ENCODE data around the gene OR51G2. TPM values are rescaled to one million over a fixed set of nuclear protein-coding genes. Genes with fewer than 3 reads are reported as not detected.

OR51G2 gene
- total RNA-seq, 1 experiment from 2014 or later, result not detected

GRCh38 chr11:4922304-4922703 is 3.2 kb upstream of the OR51G2 start:
- no peak for ATAC-seq

More at GRCh38 chr11:4922304-4922703, 3.2 kb upstream of the OR51G2 start:
- intact Hi-C loops (cut with micrococcal nuclease), result no loop called here
- H3K9me2 ChIP-seq (ENCODE audit: insufficient read depth), result no peaks in the 10 kb centered on the region
- H3K36me3 ChIP-seq (ENCODE audit: control insufficient read depth in 1 of 2, insufficient read depth in 2 of 2, low read length in 2 of 2), result no peaks in the 10 kb centered on the region
- H3K27ac ChIP-seq (ENCODE audit: low read depth, low read length), result no peak overlapping the region
- H3K4me3 ChIP-seq (replicated peaks in 1 of 2; ENCODE audit: low read depth in 1 of 2, low read length in 2 of 2), result no peak overlapping the region
- no peak overlapping the region for H3K9ac ChIP-seq (ENCODE audit: low read length)
- peaks cover 23% of the 10 kb centered on the region for H3K27me3 ChIP-seq (ENCODE audit: insufficient read depth, low read length)
- no peaks in the 10 kb centered on the region for H4K20me1 ChIP-seq (ENCODE audit: insufficient read depth)
- no peak for DNase-seq (ENCODE audit: low read depth, low spot score)
- RAD21 ChIA-PET (ENCODE audit: low non-redundant PET in 1 of 2, low total read pairs in 2 of 2, uncharacterized antibody in 2 of 2, unreplicated experiment in 2 of 2), result no interaction called here
- no peak overlapping the region for H2AFZ ChIP-seq (ENCODE audit: low read depth, low read length, poor library complexity, severe bottlenecking)
- POLR2A ChIA-PET, result no interaction called here
- no peaks in the 10 kb centered on the region for H3K79me2 ChIP-seq (ENCODE audit: insufficient read depth, low read length)
- H3K4me1 ChIP-seq (ENCODE audit: control insufficient read depth in 1 of 2, insufficient read depth in 2 of 2, low read length in 2 of 2), result no peaks in the 10 kb centered on the region
- BruUV-seq (replicated peaks), result no TSS peak
- CTCF ChIA-PET, result no interaction called here
- H3K4me2 ChIP-seq (ENCODE audit: low read length), result no peak overlapping the region
- H3K9me3 ChIP-seq (ENCODE audit: control insufficient read depth in 1 of 2, insufficient read depth in 1 of 2, low read depth in 1 of 2, low read length in 2 of 2), result no peaks in the 10 kb centered on the region
- no peak for TF ChIP-seq TCF7L2 (IDR thresholded peaks at IDR 0.05; ENCODE audit: borderline replicate concordance, extremely low read depth, insufficient read depth, insufficient read length)
- no peak for TF ChIP-seq ZFX (IDR thresholded peaks at IDR 0.05)
- TF ChIP-seq FOSL1 (IDR thresholded peaks at IDR 0.05; ENCODE audit: low read depth), result no peak
- TF ChIP-seq SRF (IDR thresholded peaks at IDR 0.05; ENCODE audit: low read depth), result no peak
- TF ChIP-seq, protein P1, sequence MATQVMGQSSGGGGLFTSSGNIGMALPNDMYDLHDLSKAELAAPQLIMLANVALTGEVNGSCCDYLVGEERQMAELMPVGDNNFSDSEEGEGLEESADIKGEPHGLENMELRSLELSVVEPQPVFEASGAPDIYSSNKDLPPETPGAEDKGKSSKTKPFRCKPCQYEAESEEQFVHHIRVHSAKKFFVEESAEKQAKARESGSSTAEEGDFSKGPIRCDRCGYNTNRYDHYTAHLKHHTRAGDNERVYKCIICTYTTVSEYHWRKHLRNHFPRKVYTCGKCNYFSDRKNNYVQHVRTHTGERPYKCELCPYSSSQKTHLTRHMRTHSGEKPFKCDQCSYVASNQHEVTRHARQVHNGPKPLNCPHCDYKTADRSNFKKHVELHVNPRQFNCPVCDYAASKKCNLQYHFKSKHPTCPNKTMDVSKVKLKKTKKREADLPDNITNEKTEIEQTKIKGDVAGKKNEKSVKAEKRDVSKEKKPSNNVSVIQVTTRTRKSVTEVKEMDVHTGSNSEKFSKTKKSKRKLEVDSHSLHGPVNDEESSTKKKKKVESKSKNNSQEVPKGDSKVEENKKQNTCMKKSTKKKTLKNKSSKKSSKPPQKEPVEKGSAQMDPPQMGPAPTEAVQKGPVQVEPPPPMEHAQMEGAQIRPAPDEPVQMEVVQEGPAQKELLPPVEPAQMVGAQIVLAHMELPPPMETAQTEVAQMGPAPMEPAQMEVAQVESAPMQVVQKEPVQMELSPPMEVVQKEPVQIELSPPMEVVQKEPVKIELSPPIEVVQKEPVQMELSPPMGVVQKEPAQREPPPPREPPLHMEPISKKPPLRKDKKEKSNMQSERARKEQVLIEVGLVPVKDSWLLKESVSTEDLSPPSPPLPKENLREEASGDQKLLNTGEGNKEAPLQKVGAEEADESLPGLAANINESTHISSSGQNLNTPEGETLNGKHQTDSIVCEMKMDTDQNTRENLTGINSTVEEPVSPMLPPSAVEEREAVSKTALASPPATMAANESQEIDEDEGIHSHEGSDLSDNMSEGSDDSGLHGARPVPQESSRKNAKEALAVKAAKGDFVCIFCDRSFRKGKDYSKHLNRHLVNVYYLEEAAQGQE (IDR thresholded peaks at IDR 0.05; ENCODE audit: low read depth), result no peak
- TF ChIP-seq EZH2phosphoT487 (IDR thresholded peaks at IDR 0.05; ENCODE audit: borderline replicate concordance), result no peak
- TF ChIP-seq CTCF (IDR thresholded peaks at IDR 0.05 in 2 of 3, conservative IDR thresholded peaks at IDR 0.05 in 1 of 3; ENCODE audit: borderline replicate concordance in 1 of 3, insufficient read depth in 1 of 3, low read depth in 2 of 3, low read length in 2 of 3), result no peak
- no peak for TF ChIP-seq EZH2 (IDR thresholded peaks at IDR 0.05)
- no peak for TF ChIP-seq CBX3 (IDR thresholded peaks at IDR 0.05; ENCODE audit: low read depth)
- TF ChIP-seq SP1 (IDR thresholded peaks at IDR 0.05; ENCODE audit: low read depth), result no peak
- TF ChIP-seq RAD21 (IDR thresholded peaks at IDR 0.05; ENCODE audit: low read depth), result no peak
- TF ChIP-seq, protein P2, sequence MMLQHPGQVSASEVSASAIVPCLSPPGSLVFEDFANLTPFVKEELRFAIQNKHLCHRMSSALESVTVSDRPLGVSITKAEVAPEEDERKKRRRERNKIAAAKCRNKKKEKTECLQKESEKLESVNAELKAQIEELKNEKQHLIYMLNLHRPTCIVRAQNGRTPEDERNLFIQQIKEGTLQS (IDR thresholded peaks at IDR 0.05), result no peak
- no peak for TF ChIP-seq ELF1 (IDR thresholded peaks at IDR 0.05; ENCODE audit: borderline replicate concordance, low read depth)
- no peak for TF ChIP-seq POLR2AphosphoS5 (IDR thresholded peaks at IDR 0.05; ENCODE audit: low read depth, low read length)
- no peak for TF ChIP-seq ZNF274 (IDR thresholded peaks at IDR 0.05; ENCODE audit: low read depth, low read length)
- TF ChIP-seq, protein P3, sequence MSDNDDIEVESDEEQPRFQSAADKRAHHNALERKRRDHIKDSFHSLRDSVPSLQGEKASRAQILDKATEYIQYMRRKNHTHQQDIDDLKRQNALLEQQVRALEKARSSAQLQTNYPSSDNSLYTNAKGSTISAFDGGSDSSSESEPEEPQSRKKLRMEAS (IDR thresholded peaks at IDR 0.05), result no peak
- TF ChIP-seq CEBPB (IDR thresholded peaks at IDR 0.05; ENCODE audit: low read depth), result no peak
- no peak for TF ChIP-seq ZBTB33 (IDR thresholded peaks at IDR 0.05; ENCODE audit: extremely low read depth, insufficient replicate concordance, low read length)
- TF ChIP-seq YY1 (IDR thresholded peaks at IDR 0.05; ENCODE audit: extremely low read depth, insufficient replicate concordance, low read depth, low read length), result no peak
